NCI-H82 (cell line): ENCODE results near the gene NEUROD1.

Source experiments
- DNase-seq: peaks from one replicate; lab custom pipeline; 2025; lab: John Stamatoyannopoulos, UW

Gene NEUROD1

DNA sequence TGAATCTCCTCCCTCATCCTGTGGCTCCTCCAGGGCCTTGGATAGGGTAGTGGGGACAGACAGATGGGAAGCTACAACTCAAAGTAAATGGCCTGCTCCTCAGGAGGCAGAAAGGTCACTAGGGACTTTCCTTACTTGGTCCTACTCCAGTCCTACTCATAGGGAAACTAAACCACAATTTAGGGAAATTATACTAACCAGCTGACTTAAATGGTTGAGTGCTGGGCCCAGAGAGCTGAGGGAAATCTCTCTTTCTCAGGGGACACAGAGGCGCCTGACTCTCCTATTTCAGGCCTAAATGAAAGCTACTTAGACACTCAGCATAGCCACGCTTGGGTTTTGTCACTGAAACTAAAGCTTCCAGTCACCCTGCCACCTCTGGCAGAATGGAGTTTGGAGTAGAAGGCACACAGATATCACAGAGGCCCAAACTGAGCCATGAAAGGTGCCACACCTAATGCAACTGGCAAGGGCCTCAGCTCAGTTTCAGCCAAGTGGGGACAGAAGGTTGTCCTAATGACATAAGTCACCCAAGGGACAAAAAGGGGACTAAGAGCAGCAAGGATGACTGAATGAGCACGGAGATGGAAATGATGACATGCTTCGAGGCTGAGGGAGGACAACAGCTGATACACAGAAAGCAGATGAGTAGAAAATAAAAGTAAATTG, 47.5 kb downstream of the NEUROD1 start:
- DNase-seq, result peak; percentile 84

DNA sequence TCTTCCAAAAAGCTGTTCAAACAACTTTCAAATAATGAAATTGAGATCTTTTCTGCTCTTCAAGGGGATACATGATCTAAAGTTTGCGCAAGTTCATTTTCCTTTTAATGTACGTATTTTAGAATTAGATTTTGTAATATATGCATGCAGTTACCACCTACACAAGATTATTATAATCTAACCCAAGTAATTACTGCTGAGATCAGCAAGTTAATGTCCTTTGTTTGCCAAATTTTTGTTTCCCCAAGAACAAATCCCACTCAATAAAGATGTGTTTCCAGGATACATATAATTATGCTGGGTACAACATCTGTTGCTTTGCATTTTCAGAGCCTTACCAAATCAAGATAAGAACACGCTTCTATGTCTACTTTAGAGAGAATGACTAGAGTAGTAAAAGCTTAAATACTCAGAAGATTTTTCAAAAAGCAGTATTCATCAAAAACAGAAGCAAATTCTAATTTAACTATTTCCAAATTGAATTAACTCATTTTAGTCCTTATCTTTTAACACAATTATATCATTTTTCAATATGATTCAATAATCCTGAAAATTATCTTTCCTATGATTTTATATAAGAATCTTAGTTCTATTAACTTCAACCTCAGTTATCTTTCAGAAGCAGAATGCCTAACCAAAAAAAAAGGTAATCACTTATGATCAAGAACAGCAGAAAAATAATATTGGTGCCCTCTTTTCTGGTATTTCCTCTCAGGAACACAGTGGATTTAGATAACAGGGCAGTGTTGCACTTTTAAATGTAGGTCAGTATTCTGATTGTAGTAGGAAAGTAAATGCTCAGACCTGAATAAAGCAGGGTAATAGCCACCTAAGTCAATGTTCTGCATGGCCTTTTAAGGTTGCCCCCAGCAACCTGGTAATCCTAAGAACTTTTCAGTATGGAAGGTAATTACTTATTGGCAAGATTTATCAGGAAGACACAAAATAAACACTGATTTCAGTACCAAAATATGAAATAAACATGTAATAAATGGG, 51.4 kb downstream of the NEUROD1 start:
- peak; percentile 54 for DNase-seq

DNA sequence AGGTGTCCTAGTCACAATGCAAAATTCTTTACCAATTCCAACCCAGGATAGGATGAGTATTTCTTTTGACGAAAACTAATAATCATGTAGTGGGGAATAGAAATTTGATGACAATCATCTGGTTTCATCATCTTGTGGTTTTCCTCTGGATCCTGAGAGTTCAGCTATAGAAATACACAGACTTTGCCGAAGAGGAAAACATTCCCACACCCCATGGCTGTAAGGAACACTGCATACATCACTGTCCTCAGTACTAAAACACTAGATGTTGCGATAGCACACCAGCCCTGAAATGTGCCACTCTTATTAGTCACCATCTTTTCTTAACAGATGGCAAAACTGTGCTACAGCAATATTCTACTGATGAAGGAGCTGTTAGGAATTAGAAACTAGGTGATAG, 52.8 kb downstream of the NEUROD1 start:
- DNase-seq, result no peak

DNA sequence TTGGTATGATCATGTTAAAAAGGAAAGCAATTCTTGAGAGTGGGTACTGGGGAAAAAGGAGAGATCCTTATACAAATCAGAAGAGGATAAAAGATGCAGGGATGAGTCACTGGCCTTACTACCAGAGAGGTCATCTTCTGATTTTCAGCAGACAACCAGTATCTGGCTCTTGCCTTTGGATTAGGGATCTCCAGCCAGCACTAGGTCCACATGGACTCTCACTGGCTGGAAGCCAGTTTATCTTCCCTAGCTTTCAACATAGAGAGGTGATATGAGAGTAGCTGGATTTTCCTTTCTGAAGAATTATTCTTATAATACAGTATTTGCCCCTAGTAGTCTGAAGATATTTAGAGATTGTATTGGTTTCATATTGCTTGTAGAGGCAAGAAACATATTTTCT, 53.6 kb downstream of the NEUROD1 start:
- DNase-seq, result no peak
